Nephron progenitor cell (in vitro differentiated cells): ENCODE measurements around the gene DNAH17.
A peak's percentile ranks its signal among the peaks of the same experiment; 100 is the strongest.

Experiments used
- DNase-seq: peaks from one replicate; pipeline ENCODE4 v3.0.0; 2021
- H3K27ac Mint-ChIP-seq: 2 replicates; pipeline ENCODE4 v1.8.0; 2021; ENCODE audit warnings: mild to moderate bottlenecking, moderate library complexity, mixed read lengths
- H3K27me3 Mint-ChIP-seq: 2 replicates; pipeline ENCODE4 v1.8.0; 2021; ENCODE audit warnings: mild to moderate bottlenecking, low read depth, mixed read lengths; ENCODE audit not compliant: poor library complexity
- H3K36me3 Mint-ChIP-seq: 2 replicates; pipeline ENCODE4 v1.8.0; 2021; ENCODE audit warnings: low read depth, mixed read lengths
- H3K4me1 Mint-ChIP-seq: 2 replicates; pipeline ENCODE4 v1.8.0; 2021; ENCODE audit warnings: mixed read lengths
- H3K4me3 Mint-ChIP-seq: 2 replicates; pipeline ENCODE4 v1.8.0; 2021; ENCODE audit warnings: mild to moderate bottlenecking, moderate library complexity, mixed read lengths
- H3K9me3 Mint-ChIP-seq: 2 replicates; pipeline ENCODE4 v1.8.0; 2021; ENCODE audit warnings: mild to moderate bottlenecking, moderate library complexity, mixed read lengths
- TF ChIP-seq, protein P1 (sequence below): fragments of 200-600 bp; sonication (generic); IDR thresholded peaks from 2 replicates; pipeline ENCODE4 v1.5.0; 2021; ENCODE audit warnings: antibody characterized with exemption

DNAH17 gene

DNA sequence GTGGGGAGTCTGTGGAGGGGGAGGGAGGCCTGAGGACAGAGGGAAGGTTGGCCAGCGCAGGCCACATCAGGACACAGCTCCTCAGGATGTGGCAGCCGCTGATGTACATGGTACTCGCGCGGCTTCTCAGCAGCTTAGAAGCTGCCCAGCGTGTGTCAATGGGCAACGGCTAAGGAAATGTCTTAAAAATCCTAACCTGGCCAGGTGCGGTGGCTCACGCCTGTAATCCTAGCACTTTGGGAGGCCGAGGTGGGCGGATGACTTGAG lies 145.6 kb downstream of the DNAH17 start:
- Mint-ChIP-seq H3K36me3 (peaks cover 15% of the 10 kb centered on the region), H3K27me3 (peaks cover 2% of the 10 kb centered on the region), H3K27ac (no peak overlapping the region), H3K4me1 (peaks cover 43% of the 10 kb centered on the region), H3K9me3 (no peaks in the 10 kb centered on the region), H3K4me3 (no peak overlapping the region)
- TF ChIP-seq, protein P1, sequence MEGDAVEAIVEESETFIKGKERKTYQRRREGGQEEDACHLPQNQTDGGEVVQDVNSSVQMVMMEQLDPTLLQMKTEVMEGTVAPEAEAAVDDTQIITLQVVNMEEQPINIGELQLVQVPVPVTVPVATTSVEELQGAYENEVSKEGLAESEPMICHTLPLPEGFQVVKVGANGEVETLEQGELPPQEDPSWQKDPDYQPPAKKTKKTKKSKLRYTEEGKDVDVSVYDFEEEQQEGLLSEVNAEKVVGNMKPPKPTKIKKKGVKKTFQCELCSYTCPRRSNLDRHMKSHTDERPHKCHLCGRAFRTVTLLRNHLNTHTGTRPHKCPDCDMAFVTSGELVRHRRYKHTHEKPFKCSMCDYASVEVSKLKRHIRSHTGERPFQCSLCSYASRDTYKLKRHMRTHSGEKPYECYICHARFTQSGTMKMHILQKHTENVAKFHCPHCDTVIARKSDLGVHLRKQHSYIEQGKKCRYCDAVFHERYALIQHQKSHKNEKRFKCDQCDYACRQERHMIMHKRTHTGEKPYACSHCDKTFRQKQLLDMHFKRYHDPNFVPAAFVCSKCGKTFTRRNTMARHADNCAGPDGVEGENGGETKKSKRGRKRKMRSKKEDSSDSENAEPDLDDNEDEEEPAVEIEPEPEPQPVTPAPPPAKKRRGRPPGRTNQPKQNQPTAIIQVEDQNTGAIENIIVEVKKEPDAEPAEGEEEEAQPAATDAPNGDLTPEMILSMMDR = no peak
- no peak for DNase-seq

DNA sequence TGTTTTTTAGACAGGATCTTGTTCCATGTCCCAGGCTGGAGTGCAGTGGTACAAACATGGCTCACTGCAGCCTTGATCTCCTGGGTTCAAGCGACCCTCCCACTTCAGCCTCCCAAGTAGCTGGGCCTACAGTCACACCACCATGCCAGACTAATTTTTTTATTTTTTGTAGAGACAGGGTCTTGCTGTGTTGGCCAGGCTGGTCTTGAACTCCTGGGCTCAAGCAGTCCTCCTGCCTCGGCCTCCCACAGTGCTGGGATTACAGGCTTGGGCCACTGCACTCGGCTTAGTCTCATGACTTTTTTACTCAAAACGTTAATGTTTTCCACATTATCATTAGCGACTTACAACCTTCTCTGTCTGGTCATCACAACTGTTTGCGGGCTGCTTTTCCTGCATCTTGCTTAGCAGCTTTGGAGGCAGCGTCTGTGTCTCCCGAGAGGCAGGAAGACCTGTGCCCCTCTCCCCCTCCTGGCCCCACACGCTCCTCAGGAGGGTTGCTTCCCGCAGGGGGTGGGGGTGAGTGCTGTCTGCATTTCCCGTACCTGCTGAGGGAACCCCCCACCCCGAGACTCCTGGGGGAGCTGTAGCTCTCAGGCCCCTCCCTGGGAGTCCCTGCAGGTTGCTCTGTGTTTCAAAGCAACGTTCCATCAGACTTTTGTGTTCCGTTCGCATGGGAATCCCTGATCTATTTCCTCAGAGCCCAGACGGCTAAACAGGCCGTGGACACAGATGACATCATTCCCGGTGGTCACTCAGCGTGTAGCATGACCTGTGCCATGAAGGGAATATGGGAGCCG lies 146.1 kb downstream of the DNAH17 start:
- DNase-seq = no peak
- TF ChIP-seq, protein P1 = no peak
- Mint-ChIP-seq H3K27ac (no peak overlapping the region), H3K4me3 (no peak overlapping the region), H3K36me3 (peaks cover 15% of the 10 kb centered on the region), H3K4me1 (peaks cover 43% of the 10 kb centered on the region), H3K9me3 (no peaks in the 10 kb centered on the region), H3K27me3 (peaks cover 2% of the 10 kb centered on the region)

DNA sequence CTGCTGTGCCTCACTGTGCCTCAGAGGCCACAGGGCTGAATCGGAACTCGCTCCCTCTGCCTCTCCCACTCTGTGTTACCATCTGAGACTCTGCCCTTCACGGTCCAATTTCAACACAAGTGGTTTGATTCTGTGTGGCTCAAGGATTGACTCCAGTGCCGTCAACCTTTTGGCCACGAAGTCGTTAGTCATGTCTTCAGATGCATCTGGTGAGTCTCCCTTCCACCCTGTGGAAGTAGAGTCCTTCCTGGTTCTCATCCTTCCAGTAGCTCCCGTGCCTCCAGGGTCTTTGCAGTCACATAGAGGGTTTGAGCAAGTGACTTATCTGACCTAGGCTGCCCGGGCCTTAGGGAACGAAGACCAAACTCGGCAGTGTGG lies 147.6 kb downstream of the DNAH17 start:
- peak overlapping the region; percentile 92 for H3K27ac Mint-ChIP-seq
- peaks cover 40% of the 10 kb centered on the region for H3K4me1 Mint-ChIP-seq
- H3K9me3 Mint-ChIP-seq = no peaks in the 10 kb centered on the region
- H3K36me3 Mint-ChIP-seq = peaks cover 21% of the 10 kb centered on the region
- DNase-seq = no peak
- H3K27me3 Mint-ChIP-seq = peaks cover 2% of the 10 kb centered on the region
- H3K4me3 Mint-ChIP-seq = no peak overlapping the region
- TF ChIP-seq, protein P1 = no peak

DNA sequence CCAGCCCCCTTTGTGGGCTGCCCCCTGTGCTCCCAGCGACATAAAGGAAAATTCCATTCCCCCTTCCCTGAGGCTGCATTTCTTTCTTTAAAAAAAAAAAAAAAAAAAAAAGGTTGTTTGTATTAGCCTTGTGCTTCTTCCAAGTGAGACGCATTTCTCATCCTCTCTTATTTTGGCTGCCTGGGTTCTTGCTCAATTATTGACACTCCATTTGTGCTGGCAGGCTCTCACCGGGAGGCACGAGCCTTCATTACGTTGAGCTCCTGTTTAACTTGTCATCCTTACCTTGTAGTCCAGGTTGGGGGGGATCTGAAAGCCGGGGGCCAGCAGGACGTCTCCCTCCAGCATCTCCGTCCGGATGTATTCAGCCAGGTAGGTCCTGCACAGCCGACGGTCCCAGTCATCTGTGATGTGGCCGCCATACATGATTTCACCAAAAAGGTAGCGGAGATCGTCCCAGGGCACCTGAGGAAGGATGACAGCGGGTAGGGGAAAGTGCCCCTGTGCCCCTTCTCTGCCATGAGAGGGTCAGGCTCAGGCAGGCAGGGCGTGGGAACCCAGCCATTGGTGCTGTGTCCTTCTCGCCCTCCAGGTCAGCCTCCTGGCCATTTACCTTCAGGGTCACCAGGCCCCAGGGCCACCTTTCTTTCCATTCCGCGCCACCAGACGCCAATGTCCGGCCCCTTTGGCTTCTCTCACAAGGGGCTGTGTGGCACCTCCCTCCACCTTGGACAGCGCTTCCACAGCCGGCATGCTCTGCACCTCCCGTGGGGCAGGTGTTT lies 148.2 kb downstream of the DNAH17 start:
- Mint-ChIP-seq H3K27me3 (peaks cover 2% of the 10 kb centered on the region), H3K36me3 (peaks cover 21% of the 10 kb centered on the region), H3K27ac (peak overlapping the region; percentile 92), H3K4me1 (peaks cover 40% of the 10 kb centered on the region), H3K9me3 (no peaks in the 10 kb centered on the region), H3K4me3 (no peak overlapping the region)
- no peak for DNase-seq
- TF ChIP-seq, protein P1 = no peak

DNA sequence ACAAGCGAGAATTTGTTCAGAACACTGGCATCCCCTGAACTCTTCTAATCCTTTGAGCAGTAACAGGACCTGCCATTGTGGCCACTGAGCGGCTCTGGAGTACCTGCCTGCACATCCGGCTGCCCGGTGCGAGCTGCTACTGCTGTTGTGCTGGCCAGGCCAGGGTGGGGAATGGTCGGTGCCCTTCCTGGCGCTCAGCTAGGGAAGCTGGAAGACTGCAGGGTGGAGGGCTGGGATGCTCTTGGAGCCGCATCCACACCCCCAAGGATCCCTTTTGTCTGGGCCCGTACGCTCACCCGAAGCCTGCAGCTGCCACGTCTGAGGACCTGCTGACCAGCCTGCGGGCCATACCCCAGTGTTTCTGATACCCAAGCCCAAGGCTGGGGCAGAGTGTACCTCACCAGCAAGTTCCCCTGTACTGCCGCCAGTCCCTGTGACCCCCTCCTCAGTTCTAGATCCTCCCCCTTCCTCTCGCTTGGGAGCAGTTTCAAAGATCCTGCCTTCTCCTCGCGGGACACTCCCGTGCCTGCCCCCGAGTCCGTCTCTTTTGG lies 149.1 kb downstream of the DNAH17 start:
- TF ChIP-seq, protein P1 = no peak
- H3K4me3 Mint-ChIP-seq = no peak overlapping the region
- H3K27me3 Mint-ChIP-seq = no peaks in the 10 kb centered on the region
- H3K27ac Mint-ChIP-seq = peak overlapping the region; percentile 96
- no peak for DNase-seq
- H3K9me3 Mint-ChIP-seq = no peaks in the 10 kb centered on the region
- H3K36me3 Mint-ChIP-seq = peaks cover 23% of the 10 kb centered on the region
- H3K4me1 Mint-ChIP-seq = peaks cover 48% of the 10 kb centered on the region
